Testis (tissue), 2 donors: ENCODE measurements around the gene MAOB.

Experiments
- CTCF ChIP-seq, 3 experiments: fragments of 450-650 bp in 2 of 3; fragments of 200-600 bp in 1 of 3; sonication (generic) in 1 of 3; IDR thresholded peaks; one replicate each; pipeline ENCODE4 v1.5.1; 2016 to 2019; ENCODE audit warnings: antibody characterized with exemption in 3 of 3, mild to moderate bottlenecking in 2 of 3, moderate library complexity in 1 of 3
- POLR2A ChIP-seq: fragments of 450-650 bp; IDR thresholded peaks from one replicate; pipeline ENCODE4 v1.6.1; 2017; ENCODE audit warnings: antibody characterized with exemption, mild to moderate bottlenecking, moderate library complexity

- TF ChIP-seq CTCF (IDR thresholded peaks at IDR 0.05) (no peak), POLR2A (no peak)
Observed at GRCh38 chrX:43731086-43731485, 151.2 kb downstream of the MAOB start.
